ENCODE data around the gene BRD1.

The BRD1 gene

GRCh38 chr22:49803134-49803533 is 24.5 kb downstream of the BRD1 start:
- Histone ChIP-seq H3K4me1 (ENCODE audit: control insufficient read depth in 5 of 5, insufficient read depth in 5 of 5, low read length in 5 of 5) (peaks cover 0 to 19% (median 18%) of the 10 kb centered on the region in 5 donors), H3K9ac (ENCODE audit: low read length in 5 of 5) (no peak overlapping the region), H3K27ac (ENCODE audit: low read depth, low read length) (no peak overlapping the region), H3K27me3 (ENCODE audit: control insufficient read depth in 5 of 5, insufficient read depth in 4 of 5, low read length in 5 of 5) (no peaks in the 10 kb centered on the region), H3K4me3 (ENCODE audit: low read depth in 1 of 5, low read length in 5 of 5) (no peak overlapping the region), H3K9me3 (ENCODE audit: control insufficient read depth in 5 of 5, low read length in 5 of 5) (no peaks in the 10 kb centered on the region), H3K36me3 (ENCODE audit: control insufficient read depth in 5 of 5, insufficient read depth in 5 of 5, low read length in 5 of 5) (peaks cover 0 to 66% (median 43%) of the 10 kb centered on the region in 5 donors)

DNA sequence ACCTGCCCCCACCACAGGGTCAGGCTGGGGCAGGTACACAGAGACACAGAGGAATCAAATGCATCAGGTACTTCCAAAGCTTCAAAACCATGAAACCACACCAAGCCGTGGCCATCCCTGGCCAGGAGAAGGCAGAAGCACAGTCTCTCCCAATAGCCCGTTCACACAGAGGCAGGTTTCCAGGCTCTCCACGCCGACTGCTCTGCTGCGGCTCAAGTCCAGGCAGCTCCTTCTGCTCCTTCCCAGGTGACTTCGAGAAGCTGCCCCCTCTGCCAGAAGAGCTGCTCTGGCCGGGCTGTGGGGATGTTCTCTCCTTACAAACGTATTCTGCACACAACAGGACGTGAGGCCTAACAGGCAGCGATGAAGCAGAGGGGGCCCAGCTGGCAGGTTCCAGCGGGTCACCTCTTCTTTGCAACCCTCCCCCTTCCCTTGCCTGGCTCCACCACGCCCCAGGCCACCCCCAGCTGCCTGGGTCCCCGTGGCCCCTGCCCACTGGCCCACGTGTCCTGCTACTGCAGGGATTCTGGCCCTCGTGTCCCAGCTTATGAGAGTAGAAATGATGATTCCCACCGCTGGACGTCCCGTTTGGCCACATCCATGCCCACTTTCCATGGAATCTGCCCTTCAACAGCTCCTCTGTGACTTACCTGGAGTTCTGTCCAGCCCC is 26.1 kb downstream of the BRD1 start:
- H3K36me3 ChIP-seq (ENCODE audit: control insufficient read depth in 5 of 5, insufficient read depth in 5 of 5, low read length in 5 of 5): peaks cover 0 to 82% (median 59%) of the 10 kb centered on the region in 5 donors
- no peak overlapping the region for H3K27ac ChIP-seq (ENCODE audit: low read depth, low read length)
- H3K27me3 ChIP-seq (ENCODE audit: control insufficient read depth in 5 of 5, insufficient read depth in 4 of 5, low read length in 5 of 5): no peaks in the 10 kb centered on the region
- peaks cover 0 to 18% (median 13%) of the 10 kb centered on the region in 5 donors for H3K4me1 ChIP-seq (ENCODE audit: control insufficient read depth in 5 of 5, insufficient read depth in 5 of 5, low read length in 5 of 5)
- H3K9me3 ChIP-seq (ENCODE audit: control insufficient read depth in 5 of 5, low read length in 5 of 5): no peaks in the 10 kb centered on the region
- no peak overlapping the region for H3K4me3 ChIP-seq (ENCODE audit: low read depth in 1 of 5, low read length in 5 of 5)
- H3K9ac ChIP-seq (ENCODE audit: low read length in 5 of 5): no peak overlapping the region

DNA sequence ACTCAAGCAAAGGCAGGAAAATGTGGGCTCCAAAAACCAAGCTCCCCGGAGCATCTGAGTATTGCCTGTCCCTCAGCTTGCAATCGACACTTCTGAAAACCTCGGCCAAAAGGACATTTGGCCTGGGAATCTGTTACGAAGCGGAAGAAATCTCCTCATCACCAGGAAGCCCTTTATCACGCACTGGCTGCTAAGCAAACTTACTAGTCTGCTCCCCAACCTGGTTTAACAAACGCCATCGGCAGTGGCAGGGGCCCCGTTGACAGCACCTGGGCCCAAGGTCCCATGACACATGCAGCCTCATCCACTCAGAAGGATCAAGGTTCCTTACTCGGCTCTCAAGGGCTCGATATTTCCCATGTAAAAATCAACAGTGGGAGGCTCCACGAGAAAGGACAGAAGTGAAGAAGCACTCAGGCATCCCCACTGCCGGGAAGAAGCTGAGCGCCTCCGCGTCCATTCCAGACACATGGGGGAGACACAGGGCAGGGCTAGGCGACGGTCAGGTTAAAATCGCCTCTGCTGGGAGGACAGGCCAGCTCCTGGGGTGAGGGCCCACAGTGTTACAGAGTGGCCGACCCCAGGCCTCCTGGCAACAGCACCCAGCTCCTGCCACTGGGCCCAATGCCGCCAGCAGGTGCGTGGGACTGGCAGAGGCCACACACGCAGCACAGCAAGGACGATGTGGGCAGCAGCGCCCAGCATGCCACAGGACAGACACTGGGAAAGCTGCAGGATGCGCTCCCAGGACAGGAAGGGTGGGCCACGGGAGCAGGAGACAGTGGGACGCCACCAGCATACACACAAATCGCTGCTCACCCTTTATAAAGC is 27.1 kb downstream of the BRD1 start:
- H3K36me3 ChIP-seq (ENCODE audit: control insufficient read depth in 5 of 5, insufficient read depth in 5 of 5, low read length in 5 of 5): peaks cover 0 to 91% (median 64%) of the 10 kb centered on the region in 5 donors

DNA sequence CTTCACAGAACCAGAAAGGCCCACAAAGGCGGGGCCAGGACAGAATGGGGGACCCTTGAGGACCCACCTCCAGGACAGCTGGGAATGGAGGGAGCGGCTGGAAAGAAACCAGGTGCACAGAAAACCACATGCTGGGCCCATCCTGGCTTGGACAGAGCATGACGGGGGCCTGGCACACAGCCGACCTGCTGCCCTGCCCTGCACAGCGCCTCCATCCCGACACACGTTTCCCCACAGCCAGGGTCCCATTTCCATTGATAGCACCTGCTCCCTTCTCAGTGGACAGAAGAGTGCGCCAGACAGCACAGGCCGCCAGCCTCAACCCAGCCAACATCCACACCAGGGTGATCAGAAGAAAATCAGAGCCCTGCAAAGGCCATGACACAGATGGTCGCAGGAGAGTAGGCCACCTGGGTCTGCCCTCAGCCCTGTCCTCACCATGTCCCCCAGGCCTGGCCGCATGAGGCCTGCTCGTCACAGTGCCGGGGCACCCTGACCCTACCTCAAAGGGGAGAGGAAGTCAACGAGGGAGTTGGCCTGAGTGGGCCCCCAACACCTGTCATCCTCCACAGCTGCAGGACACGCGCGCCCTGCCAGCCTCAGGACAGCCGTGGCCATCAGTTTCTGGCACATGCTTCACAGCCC is 28.1 kb downstream of the BRD1 start:
- no peak overlapping the region for H3K27ac ChIP-seq (ENCODE audit: low read depth, low read length)
- no peak overlapping the region for H3K4me3 ChIP-seq (ENCODE audit: low read depth in 1 of 5, low read length in 5 of 5)
- H3K27me3 ChIP-seq (ENCODE audit: control insufficient read depth in 5 of 5, insufficient read depth in 4 of 5, low read length in 5 of 5): no peaks in the 10 kb centered on the region
- peaks cover 0 to 16% (median 10%) of the 10 kb centered on the region in 5 donors for H3K4me1 ChIP-seq (ENCODE audit: control insufficient read depth in 5 of 5, insufficient read depth in 5 of 5, low read length in 5 of 5)
- peak overlapping the region in 1 of 5 donors; percentile 28 for H3K9ac ChIP-seq (ENCODE audit: low read length in 5 of 5)
- H3K36me3 ChIP-seq (ENCODE audit: control insufficient read depth in 5 of 5, insufficient read depth in 5 of 5, low read length in 5 of 5): peaks cover 0 to 94% (median 72%) of the 10 kb centered on the region in 5 donors
- no peaks in the 10 kb centered on the region for H3K9me3 ChIP-seq (ENCODE audit: control insufficient read depth in 5 of 5, low read length in 5 of 5)

More for the DNA sequence above, 27.1 kb downstream of the BRD1 start:
- H3K27ac ChIP-seq (ENCODE audit: low read depth, low read length): no peak overlapping the region
- no peak overlapping the region for H3K4me3 ChIP-seq (ENCODE audit: low read depth in 1 of 5, low read length in 5 of 5)
- H3K9me3 ChIP-seq (ENCODE audit: control insufficient read depth in 5 of 5, low read length in 5 of 5): no peaks in the 10 kb centered on the region
- H3K4me1 ChIP-seq (ENCODE audit: control insufficient read depth in 5 of 5, insufficient read depth in 5 of 5, low read length in 5 of 5): peaks cover 0 to 18% (median 10%) of the 10 kb centered on the region in 5 donors
- no peaks in the 10 kb centered on the region for H3K27me3 ChIP-seq (ENCODE audit: control insufficient read depth in 5 of 5, insufficient read depth in 4 of 5, low read length in 5 of 5)
- peak overlapping the region in 1 of 5 donors; percentile 28 for H3K9ac ChIP-seq (ENCODE audit: low read length in 5 of 5)

- peaks cover 0 to 94% (median 76%) of the 10 kb centered on the region in 5 donors for H3K36me3 ChIP-seq (ENCODE audit: control insufficient read depth in 5 of 5, insufficient read depth in 5 of 5, low read length in 5 of 5)
Observed at GRCh38 chr22:49798486-49799151, 29.1 kb downstream of the BRD1 start.

GRCh38 chr22:49797706-49798105 is 30.0 kb downstream of the BRD1 start:
- Histone ChIP-seq H3K27ac (ENCODE audit: low read depth, low read length) (no peak overlapping the region), H3K27me3 (ENCODE audit: control insufficient read depth in 5 of 5, insufficient read depth in 4 of 5, low read length in 5 of 5) (no peaks in the 10 kb centered on the region), H3K36me3 (ENCODE audit: control insufficient read depth in 5 of 5, insufficient read depth in 5 of 5, low read length in 5 of 5) (peaks cover 0 to 94% (median 75%) of the 10 kb centered on the region in 5 donors), H3K4me3 (ENCODE audit: low read depth in 1 of 5, low read length in 5 of 5) (no peak overlapping the region), H3K4me1 (ENCODE audit: control insufficient read depth in 5 of 5, insufficient read depth in 5 of 5, low read length in 5 of 5) (peaks cover 0 to 24% (median 13%) of the 10 kb centered on the region in 5 donors), H3K9ac (ENCODE audit: low read length in 5 of 5) (no peak overlapping the region), H3K9me3 (ENCODE audit: control insufficient read depth in 5 of 5, low read length in 5 of 5) (no peaks in the 10 kb centered on the region)

More at GRCh38 chr22:49798486-49799151, 29.1 kb downstream of the BRD1 start:
- no peak overlapping the region for H3K9ac ChIP-seq (ENCODE audit: low read length in 5 of 5)
- H3K9me3 ChIP-seq (ENCODE audit: control insufficient read depth in 5 of 5, low read length in 5 of 5): no peaks in the 10 kb centered on the region
- H3K27me3 ChIP-seq (ENCODE audit: control insufficient read depth in 5 of 5, insufficient read depth in 4 of 5, low read length in 5 of 5): no peaks in the 10 kb centered on the region
- H3K4me1 ChIP-seq (ENCODE audit: control insufficient read depth in 5 of 5, insufficient read depth in 5 of 5, low read length in 5 of 5): peaks cover 0 to 19% (median 10%) of the 10 kb centered on the region in 5 donors
- no peak overlapping the region for H3K4me3 ChIP-seq (ENCODE audit: low read depth in 1 of 5, low read length in 5 of 5)
- H3K27ac ChIP-seq (ENCODE audit: low read depth, low read length): no peak overlapping the region

GRCh38 chr22:49796596-49797270 is 30.9 kb downstream of the BRD1 start:
- Histone ChIP-seq H3K27me3 (ENCODE audit: control insufficient read depth in 5 of 5, insufficient read depth in 4 of 5, low read length in 5 of 5) (no peaks in the 10 kb centered on the region), H3K4me3 (ENCODE audit: low read depth in 1 of 5, low read length in 5 of 5) (no peak overlapping the region), H3K9ac (ENCODE audit: low read length in 5 of 5) (no peak overlapping the region), H3K9me3 (ENCODE audit: control insufficient read depth in 5 of 5, low read length in 5 of 5) (no peaks in the 10 kb centered on the region), H3K27ac (ENCODE audit: low read depth, low read length) (no peak overlapping the region), H3K36me3 (ENCODE audit: control insufficient read depth in 5 of 5, insufficient read depth in 5 of 5, low read length in 5 of 5) (peaks cover 0 to 98% (median 81%) of the 10 kb centered on the region in 5 donors), H3K4me1 (ENCODE audit: control insufficient read depth in 5 of 5, insufficient read depth in 5 of 5, low read length in 5 of 5) (peaks cover 0 to 24% (median 13%) of the 10 kb centered on the region in 5 donors)

- Histone ChIP-seq H3K4me3 (ENCODE audit: low read depth in 1 of 5, low read length in 5 of 5) (no peak overlapping the region), H3K9ac (ENCODE audit: low read length in 5 of 5) (no peak overlapping the region), H3K4me1 (ENCODE audit: control insufficient read depth in 5 of 5, insufficient read depth in 5 of 5, low read length in 5 of 5) (peaks cover 0 to 22% (median 16%) of the 10 kb centered on the region in 5 donors), H3K36me3 (ENCODE audit: control insufficient read depth in 5 of 5, insufficient read depth in 5 of 5, low read length in 5 of 5) (peaks cover 0 to 97% (median 79%) of the 10 kb centered on the region in 5 donors), H3K27me3 (ENCODE audit: control insufficient read depth in 5 of 5, insufficient read depth in 4 of 5, low read length in 5 of 5) (no peaks in the 10 kb centered on the region), H3K9me3 (ENCODE audit: control insufficient read depth in 5 of 5, low read length in 5 of 5) (no peaks in the 10 kb centered on the region), H3K27ac (ENCODE audit: low read depth, low read length) (no peak overlapping the region)
Observed at GRCh38 chr22:49795521-49795920, 32.2 kb downstream of the BRD1 start.

- peaks cover 0 to 86% (median 76%) of the 10 kb centered on the region in 5 donors for H3K36me3 ChIP-seq (ENCODE audit: control insufficient read depth in 5 of 5, insufficient read depth in 5 of 5, low read length in 5 of 5)
- no peak overlapping the region for H3K27ac ChIP-seq (ENCODE audit: low read depth, low read length)
- no peak overlapping the region for H3K9ac ChIP-seq (ENCODE audit: low read length in 5 of 5)
- peaks cover 15 to 34% (median 28%) of the 10 kb centered on the region in 5 donors for H3K4me1 ChIP-seq (ENCODE audit: control insufficient read depth in 5 of 5, insufficient read depth in 5 of 5, low read length in 5 of 5)
- no peaks in the 10 kb centered on the region for H3K27me3 ChIP-seq (ENCODE audit: control insufficient read depth in 5 of 5, insufficient read depth in 4 of 5, low read length in 5 of 5)
- H3K9me3 ChIP-seq (ENCODE audit: control insufficient read depth in 5 of 5, low read length in 5 of 5): no peaks in the 10 kb centered on the region
- H3K4me3 ChIP-seq (ENCODE audit: low read depth in 1 of 5, low read length in 5 of 5): no peak overlapping the region
Observed at GRCh38 chr22:49793871-49794270, 33.8 kb downstream of the BRD1 start.

All from subcutaneous abdominal adipose tissue (tissue), 5 donors.